Loucy (cell line): ENCODE measurements around the gene ANAPC10.

Source experiments
- H2AFZ ChIP-seq: fragments of 200-600 bp; sonication (generic); 2 replicates; pipeline ENCODE4 v1.6.0; 2016; ENCODE audit warnings: antibody characterized with exemption, mild to moderate bottlenecking, low read length, moderate library complexity
- H3F3A ChIP-seq: fragments of 200-600 bp; 2 replicates; pipeline ENCODE4 v1.6.0; 2016; ENCODE audit warnings: antibody characterized with exemption, low read depth, mild to moderate bottlenecking
- H3K27me3 ChIP-seq: fragments of 200-600 bp; sonication (generic); 2 replicates; pipeline ENCODE4 v1.6.1; 2014; ENCODE audit warnings: low read length, mild to moderate bottlenecking; ENCODE audit not compliant: insufficient read depth, poor library complexity, severe bottlenecking
- H3K36me3 ChIP-seq: fragments of 200-600 bp; sonication (generic); 2 replicates; pipeline ENCODE4 v1.6.1; 2016; ENCODE audit warnings: low read length; ENCODE audit not compliant: insufficient read depth
- H3K4me1 ChIP-seq: fragments of 200-600 bp; sonication (generic); 2 replicates; pipeline ENCODE4 v1.5.1; 2014; ENCODE audit warnings: low read length, mild to moderate bottlenecking; ENCODE audit not compliant: insufficient read depth, poor library complexity, severe bottlenecking
- H3K4me2 ChIP-seq: fragments of 200-600 bp; sonication (generic); 2 replicates; pipeline ENCODE4 v1.6.0; 2014; ENCODE audit warnings: antibody characterized with exemption, low read length, low read depth, mild to moderate bottlenecking; ENCODE audit not compliant: poor library complexity, severe bottlenecking
- H3K4me3 ChIP-seq: fragments of 200-600 bp; sonication (generic); 2 replicates; pipeline ENCODE4 v1.5.1; 2014; ENCODE audit warnings: low read length, mild to moderate bottlenecking, mixed read lengths; ENCODE audit not compliant: poor library complexity, severe bottlenecking
- H3K79me2 ChIP-seq: fragments of 200-600 bp; sonication (generic); 2 replicates; pipeline ENCODE4 v1.6.1; 2014; ENCODE audit warnings: low read length; ENCODE audit not compliant: insufficient read depth
- H3K9ac ChIP-seq: fragments of 200-600 bp; sonication (generic); 2 replicates; pipeline ENCODE4 v1.6.0; 2014; ENCODE audit warnings: mild to moderate bottlenecking, low read depth, low read length, moderate library complexity; ENCODE audit not compliant: poor library complexity, severe bottlenecking
- H3K9me2 ChIP-seq: fragments of 200-600 bp; sonication (generic); replicated peaks from 2 replicates; pipeline ENCODE4 v1.6.1; 2016; ENCODE audit warnings: low read depth, low read length, mixed read lengths
- H3K9me3 ChIP-seq: fragments of 200-600 bp; sonication (generic); 2 replicates; pipeline ENCODE4 v1.6.1; 2014; ENCODE audit warnings: mild to moderate bottlenecking, antibody characterized with exemption, low read length, low read depth; ENCODE audit not compliant: insufficient read depth
- H4K20me1 ChIP-seq: fragments of 200-600 bp; sonication (generic); 2 replicates; pipeline ENCODE4 v1.6.0; 2014; ENCODE audit warnings: antibody characterized with exemption, low read length, mild to moderate bottlenecking; ENCODE audit not compliant: insufficient read depth, poor library complexity, severe bottlenecking
- CTCF ChIP-seq: fragments of 200-600 bp; sonication (generic); conservative IDR thresholded peaks from 2 replicates; pipeline ENCODE4 v1.5.1; 2014; ENCODE audit warnings: mild to moderate bottlenecking, antibody characterized with exemption, low read length
- EZH2phosphoT487 ChIP-seq: fragments of 200-600 bp; IDR thresholded peaks from 2 replicates; pipeline ENCODE4 v1.6.1; 2018; ENCODE audit warnings: antibody characterized with exemption, mild to moderate bottlenecking, moderate library complexity, borderline replicate concordance

ANAPC10 gene

GRCh38 chr4:145131848-145132247 lies 33.9 kb upstream of the ANAPC10 start:
- no peak overlapping the region for H3K4me3 ChIP-seq
- no peaks in the 10 kb centered on the region; the same call in 1 of the 2 replicates for H3F3A ChIP-seq
- H2AFZ ChIP-seq, result no peak overlapping the region
- H3K79me2 ChIP-seq, result no peaks in the 10 kb centered on the region
- H3K4me1 ChIP-seq, result no peaks in the 10 kb centered on the region
- H3K4me2 ChIP-seq, result no peak overlapping the region
- no peaks in the 10 kb centered on the region for H3K9me2 ChIP-seq
- H3K9ac ChIP-seq, result no peak overlapping the region
- H3K9me3 ChIP-seq, result no peaks in the 10 kb centered on the region
- H4K20me1 ChIP-seq, result no peaks in the 10 kb centered on the region
- no peaks in the 10 kb centered on the region for H3K27me3 ChIP-seq
- TF ChIP-seq CTCF, result no peak
- TF ChIP-seq EZH2phosphoT487, result no peak
- H3K36me3 ChIP-seq, result peaks cover 48% of the 10 kb centered on the region

GRCh38 chr4:145130788-145131399 lies 32.9 kb upstream of the ANAPC10 start:
- H3K4me3 ChIP-seq, result no peak overlapping the region
- no peaks in the 10 kb centered on the region; the same call in 1 of the 2 replicates for H3F3A ChIP-seq
- H3K79me2 ChIP-seq, result no peaks in the 10 kb centered on the region
- H3K27me3 ChIP-seq, result no peaks in the 10 kb centered on the region
- H2AFZ ChIP-seq, result no peak overlapping the region
- H4K20me1 ChIP-seq, result no peaks in the 10 kb centered on the region
- H3K9me2 ChIP-seq, result no peaks in the 10 kb centered on the region
- no peak overlapping the region for H3K9ac ChIP-seq
- H3K4me1 ChIP-seq, result no peaks in the 10 kb centered on the region
- H3K9me3 ChIP-seq, result no peaks in the 10 kb centered on the region
- TF ChIP-seq EZH2phosphoT487 (no peak), CTCF (no peak)
- H3K36me3 ChIP-seq, result peaks cover 55% of the 10 kb centered on the region
- no peak overlapping the region for H3K4me2 ChIP-seq

GRCh38 chr4:145130130-145130529 lies 32.1 kb upstream of the ANAPC10 start:
- Histone ChIP-seq H3K79me2 (no peaks in the 10 kb centered on the region), H2AFZ (no peak overlapping the region), H3K9ac (no peak overlapping the region), H3K36me3 (peaks cover 62% of the 10 kb centered on the region), H3K4me1 (no peaks in the 10 kb centered on the region), H3K27me3 (no peaks in the 10 kb centered on the region), H3K4me3 (no peak overlapping the region), H3K4me2 (no peak overlapping the region), H3K9me2 (no peaks in the 10 kb centered on the region), H3F3A (no peaks in the 10 kb centered on the region), H4K20me1 (no peaks in the 10 kb centered on the region), H3K9me3 (no peaks in the 10 kb centered on the region)
- TF ChIP-seq CTCF (no peak), EZH2phosphoT487 (no peak)
